ENCODE measurements around the gene ID2.
"Not testable (repeated sequence)": the region's sequence is repeated elsewhere in the genome, so short reads cannot be mapped to it uniquely, and the experiment has no call there.

Gene ID2

GRCh38 chr2:8685697-8686358 is 4.0 kb downstream of the ID2 start:
- peak; percentile 65 to 76 (median 73) for DNase-seq

DNA sequence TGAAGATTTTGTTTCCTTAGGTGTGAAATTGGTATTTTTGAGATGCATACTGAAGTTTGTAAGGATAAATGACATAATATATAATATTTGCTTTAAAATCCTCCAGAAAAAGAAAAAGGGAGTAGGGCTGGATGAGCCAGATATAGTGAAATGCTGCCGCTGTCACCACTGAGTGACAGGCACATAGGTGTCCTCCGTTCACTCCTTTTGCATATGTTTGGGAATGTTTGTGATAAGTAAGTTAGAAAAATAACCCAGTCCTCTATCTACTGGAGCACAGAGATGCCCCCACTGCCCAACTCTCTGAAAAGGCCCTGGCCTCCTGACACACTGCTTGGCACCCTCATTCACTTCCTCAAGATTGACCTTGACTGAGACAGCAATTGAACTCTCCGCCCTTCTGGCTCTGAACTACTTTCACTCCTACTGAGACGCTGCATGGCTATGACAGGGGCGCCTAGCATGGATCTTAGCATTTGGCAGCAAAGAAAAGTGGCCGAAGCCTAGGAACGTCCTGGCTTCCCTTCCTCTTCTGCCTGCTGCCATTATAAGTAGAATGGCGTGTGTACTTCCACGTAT is 10.1 kb downstream of the ID2 start:
- no peak for DNase-seq

- DNase-seq: no peak
These were observed 10.9 kb downstream of the ID2 start for GRCh38 chr2:8692783-8693156.

DNA sequence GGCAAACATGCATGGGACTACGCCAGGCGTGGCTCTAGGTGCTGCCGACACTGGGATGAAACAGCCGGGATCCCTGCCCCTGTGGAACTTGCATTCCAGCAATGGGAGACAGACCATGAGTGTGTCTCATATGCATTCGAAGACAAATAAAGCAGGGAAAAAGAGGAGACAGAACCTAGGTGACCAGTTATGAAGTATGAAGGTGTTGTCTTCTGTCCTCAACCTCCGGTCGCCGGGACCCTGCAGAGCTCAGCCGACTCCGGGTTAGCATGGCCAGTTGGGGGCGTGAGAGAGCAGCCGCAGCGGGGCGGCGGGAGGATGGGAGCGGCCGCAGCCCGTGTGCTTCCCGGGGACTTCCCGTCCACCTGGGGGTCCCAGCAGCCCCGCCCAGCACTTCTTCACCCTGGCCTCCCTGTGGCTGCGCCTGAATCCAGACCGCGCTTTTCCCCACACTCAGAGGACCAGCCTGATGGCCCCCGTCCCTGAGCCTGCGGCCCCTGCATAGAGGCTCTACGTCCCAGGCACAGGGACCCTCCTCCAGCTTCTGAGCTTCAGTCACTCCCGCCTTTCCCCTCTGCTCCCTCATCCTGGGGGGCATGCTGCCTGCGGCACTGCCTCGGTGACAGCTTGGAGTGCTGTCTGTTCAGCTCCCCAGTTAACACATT is 11.4 kb downstream of the ID2 start:
- peak in 2 of 5 experiments; percentile 10 to 37 for DNase-seq

GRCh38 chr2:8694737-8695136 is 12.9 kb downstream of the ID2 start:
- DNase-seq: no peak

DNA sequence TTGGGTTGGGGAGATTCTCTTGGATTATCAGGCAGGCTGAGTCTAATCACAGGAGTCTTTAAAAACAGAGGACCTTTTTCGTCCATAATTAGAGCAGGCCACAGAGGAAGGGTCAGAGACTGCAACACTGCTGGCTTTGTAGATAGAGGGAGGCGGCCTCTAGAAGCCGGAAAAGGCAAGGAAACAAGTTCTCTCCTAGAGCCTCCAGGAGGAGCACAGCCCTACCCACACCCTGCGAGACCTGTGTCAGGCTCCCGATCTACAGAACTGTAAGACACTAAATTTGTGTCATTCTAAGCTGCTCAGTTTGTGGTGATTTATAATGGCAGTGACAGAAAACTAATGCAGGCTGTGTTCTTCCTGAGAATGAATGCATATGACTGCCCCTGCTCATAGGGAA is 15.3 kb downstream of the ID2 start:
- no peak for DNase-seq

DNA sequence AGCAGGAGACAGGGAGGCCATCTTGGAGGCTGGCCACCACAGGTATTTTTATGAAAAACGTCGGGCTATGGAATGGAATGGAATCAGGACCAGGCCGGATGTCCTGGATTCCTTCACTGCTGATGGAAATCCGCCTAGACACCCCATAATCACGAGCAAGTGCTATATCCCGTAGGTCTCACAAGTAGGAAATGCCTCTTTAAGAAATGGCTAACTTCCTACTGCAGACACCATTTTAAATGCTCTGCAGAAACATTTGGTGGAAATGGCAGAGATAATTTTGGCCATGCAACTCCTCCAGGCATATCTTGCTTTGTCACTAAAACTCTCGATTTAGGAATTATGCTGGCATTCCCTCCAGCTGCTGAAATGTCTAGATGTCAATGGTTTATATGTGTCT is 18.0 kb downstream of the ID2 start:
- no peak for DNase-seq

DNA sequence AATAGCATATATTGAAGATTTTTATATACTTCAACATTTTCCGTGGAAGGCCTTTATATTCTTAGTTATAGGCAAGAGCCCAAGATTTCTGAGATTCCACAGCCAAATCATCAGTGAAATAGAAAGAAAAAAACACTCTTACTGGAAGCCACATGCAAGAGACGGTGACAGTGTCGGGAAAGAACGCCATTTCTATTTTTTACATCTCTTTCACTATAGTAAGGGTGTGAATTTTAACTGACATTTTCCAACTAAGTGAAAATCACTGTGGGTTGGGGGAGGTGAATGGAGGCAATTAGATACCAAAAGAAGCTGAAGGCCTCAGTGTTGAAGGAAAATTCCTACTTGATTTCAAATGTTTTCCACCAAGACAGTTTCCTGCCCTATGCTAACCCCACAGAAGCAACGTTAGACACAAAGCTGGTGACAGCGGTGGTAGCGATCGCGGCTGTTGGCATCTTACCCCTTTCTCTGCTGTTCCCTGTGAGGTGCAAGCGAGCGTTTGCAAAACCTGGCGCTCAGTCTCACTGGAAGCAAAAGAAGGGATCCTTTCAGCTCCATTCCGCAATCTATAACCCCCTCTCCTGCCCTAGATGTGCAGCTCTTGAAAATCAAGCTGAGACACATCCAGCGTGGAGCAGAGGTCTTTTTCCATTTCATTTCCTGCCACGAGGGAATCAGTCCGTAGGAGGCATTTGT is 20.0 kb downstream of the ID2 start:
- no peak for DNase-seq

DNA sequence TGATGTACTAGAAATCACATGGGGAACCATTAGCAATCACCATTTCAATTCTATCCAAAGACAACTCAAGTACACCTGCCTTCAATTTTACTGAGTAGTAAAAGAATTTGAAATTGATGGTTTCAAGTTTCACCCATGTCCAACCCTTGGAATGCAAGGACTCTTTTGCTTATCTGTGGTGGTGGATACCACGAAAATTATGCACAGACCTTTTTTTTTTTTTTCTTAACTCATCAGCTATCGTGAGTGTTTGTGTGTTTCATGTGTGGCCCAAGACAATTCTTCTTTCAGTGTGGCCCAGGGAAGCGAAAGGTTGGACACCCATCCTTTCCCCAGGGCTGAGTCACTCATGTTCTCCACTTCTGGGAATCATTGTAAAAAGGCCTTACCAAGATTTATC is 23.1 kb downstream of the ID2 start:
- no peak for DNase-seq

DNA sequence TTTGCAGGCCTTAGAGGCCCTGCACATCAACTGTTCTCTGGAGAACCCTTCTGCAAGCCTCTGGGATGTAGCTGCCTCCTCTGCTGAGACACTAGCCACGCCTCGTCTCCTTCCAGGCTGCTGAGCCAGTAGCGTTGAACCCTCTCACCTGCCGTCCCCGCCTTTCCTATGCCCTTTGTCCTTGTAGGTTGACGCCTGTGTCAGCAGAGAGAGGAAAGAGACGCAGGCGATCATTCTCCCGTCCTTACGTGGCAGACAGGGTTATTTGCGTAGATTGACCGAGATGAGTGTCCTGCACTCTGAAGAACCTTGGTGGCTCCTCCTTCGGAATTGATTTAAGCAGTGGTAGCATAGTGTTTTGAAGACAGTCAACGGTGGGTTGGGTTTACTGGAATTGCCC is 27.8 kb downstream of the ID2 start:
- DNase-seq: no peak

- no peak for DNase-seq
These were observed 29.1 kb downstream of the ID2 start for GRCh38 chr2:8710951-8711350.

GRCh38 chr2:8714283-8714682 is 32.4 kb downstream of the ID2 start:
- no peak for DNase-seq

DNA sequence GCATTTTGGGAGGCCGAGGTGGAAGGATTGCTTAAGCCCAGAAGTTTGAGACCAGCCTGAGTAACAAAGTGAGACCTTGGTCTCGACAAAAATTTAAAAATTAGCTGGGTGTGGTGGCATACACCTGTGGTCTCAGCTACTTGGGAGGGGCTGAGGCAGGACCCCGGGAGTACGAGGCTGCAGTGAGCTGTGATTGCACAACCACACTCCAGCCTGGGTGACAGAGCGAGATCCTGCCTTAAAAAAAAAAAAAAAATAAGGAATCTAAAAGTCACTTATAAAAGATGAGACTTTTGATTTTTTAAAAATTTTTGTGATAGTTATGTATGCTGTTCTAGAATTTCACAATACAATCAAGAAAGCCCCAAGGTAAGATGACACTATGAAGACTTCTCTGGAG is 33.1 kb downstream of the ID2 start:
- no peak for DNase-seq

- DNase-seq: no peak
These were observed 37.7 kb downstream of the ID2 start for GRCh38 chr2:8719528-8719927.

GRCh38 chr2:8720741-8721140 is 38.9 kb downstream of the ID2 start:
- DNase-seq: no peak

- no peak for DNase-seq
These were observed 39.6 kb downstream of the ID2 start for GRCh38 chr2:8721410-8721809.

GRCh38 chr2:8722986-8723385 is 41.1 kb downstream of the ID2 start:
- DNase-seq: no peak

GRCh38 chr2:8725838-8726237 is 44.0 kb downstream of the ID2 start:
- no peak for DNase-seq

DNA sequence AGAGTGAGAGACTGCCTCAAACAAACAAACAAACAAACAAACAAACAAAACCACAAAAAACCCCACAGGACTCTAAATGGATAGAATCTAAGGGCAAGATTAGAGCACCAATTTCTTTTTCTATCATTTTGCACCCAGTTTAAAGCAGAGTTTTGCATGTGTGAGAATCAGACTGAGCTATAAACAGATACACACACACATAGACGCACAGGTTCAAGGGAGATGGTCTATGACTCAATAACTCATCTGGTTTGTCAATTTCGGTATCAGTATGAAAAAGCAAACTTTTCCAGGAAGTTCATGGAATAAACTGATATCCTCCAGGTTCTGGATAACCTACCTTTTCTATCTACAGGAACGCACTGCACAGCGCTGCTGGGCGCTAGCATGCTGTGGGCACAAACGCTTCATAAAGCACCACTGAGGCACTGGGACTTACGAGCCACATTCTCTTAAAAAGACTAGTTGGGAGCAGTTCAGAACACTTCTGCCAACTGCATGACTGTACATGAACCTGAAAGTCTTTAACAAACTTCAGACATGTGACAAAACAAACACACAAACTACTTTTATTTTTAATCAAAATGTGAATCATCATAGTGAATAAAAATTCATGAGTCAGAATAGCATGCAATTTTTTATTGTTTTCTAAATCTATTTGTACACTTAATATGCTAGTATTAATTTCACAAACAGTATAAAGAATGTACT is 46.6 kb downstream of the ID2 start:
- no peak for DNase-seq

- not testable (repeated sequence) for DNase-seq
These were observed 47.2 kb downstream of the ID2 start for GRCh38 chr2:8729101-8729500.

GRCh38 chr2:8729939-8730338 is 48.1 kb downstream of the ID2 start:
- DNase-seq: no peak

DNA sequence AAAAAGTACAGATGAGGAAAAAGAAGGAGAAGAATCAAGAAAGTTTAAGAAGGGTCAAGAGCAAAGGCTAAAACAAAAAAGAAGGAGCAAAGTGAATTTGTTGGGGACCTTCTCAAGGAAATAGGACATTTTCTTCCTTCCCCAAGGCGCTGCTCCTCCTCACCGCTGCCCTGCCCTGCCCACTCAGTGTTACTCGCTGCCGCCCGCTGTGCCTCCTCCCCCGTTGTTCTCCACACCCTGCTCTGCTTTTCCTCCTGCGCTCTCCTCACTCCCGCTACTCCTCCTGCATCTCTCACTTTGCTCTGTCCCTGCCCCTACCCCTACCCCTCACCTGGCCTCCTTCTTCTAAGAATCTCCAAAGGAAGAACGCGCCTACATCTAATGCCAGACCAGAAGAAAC is 50.7 kb downstream of the ID2 start:
- DNase-seq: no peak
